T1000 (cell line): Measurements from ENCODE around the gene RNF121.

Experiments used
- DNase-seq: peaks from one replicate; lab custom pipeline; 2025; ENCODE audit warnings: mixed read lengths; lab: John Stamatoyannopoulos, UW

RNF121 gene

DNA sequence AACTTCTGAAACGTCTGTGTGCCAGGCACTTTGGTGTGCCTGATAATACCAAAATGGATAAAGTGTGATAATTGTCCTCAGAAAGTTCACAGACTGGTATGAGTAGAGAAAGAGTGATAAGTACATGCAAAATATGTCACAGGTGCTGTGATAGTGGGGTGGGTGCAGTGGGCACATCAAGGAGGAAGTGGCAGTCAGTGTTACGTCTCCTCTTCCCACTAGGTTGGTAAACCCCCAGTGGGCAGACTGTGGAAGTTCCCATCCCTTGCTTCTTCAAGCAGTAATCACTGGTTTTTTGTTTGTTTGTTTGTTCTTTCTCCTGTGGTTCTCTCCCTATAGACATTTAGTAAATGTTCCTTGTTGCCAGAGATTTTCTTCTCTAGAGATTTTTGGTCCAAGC, 5.4 kb downstream of the RNF121 start:
- no peak for DNase-seq

DNA sequence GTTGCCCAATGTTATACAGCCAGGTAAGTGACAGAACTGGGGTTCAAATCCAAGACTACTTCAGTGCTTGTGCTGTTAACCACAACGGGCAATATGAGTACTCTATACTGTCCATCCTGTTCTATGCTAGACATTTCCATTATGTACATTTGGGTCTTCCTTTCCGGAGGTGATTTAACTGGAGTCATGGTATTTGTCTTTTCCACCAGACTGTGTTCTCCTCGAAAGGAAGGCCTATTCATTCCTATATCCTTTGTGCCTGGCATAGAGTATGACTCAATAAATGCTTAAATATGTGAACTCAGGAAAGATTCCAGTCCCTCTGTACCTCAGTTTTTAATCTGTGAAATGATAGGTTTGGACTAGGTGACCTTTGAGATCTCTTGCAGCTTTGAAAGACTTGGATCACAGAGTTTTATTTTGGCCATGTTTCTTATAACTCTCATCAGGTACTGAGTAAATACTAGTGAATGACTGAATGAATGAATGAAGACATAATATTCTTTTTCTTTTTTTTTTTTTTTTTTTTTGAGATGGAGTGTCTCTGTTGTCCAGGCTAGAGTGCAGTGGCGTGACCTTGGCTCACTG, 6.6 kb downstream of the RNF121 start:
- DNase-seq: no peak

DNA sequence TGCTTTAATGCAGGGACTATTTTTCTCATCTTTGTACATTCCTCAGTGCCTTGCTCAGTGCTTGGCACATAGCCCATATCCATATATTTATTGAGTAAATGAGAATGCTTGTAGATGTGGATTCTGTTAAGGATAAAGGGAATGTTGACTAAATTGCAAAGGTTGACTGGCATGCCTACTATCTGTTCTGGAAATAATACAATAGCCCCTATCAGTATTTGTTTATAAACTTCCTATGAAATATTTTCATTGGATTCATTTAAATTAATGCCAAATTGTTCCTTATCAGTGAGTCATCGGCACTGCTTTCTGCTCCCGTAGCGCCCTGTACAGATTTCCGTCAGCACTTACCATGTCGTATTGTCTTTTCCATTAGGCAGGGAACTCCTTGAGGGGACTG, 8.0 kb downstream of the RNF121 start:
- no peak for DNase-seq

DNA sequence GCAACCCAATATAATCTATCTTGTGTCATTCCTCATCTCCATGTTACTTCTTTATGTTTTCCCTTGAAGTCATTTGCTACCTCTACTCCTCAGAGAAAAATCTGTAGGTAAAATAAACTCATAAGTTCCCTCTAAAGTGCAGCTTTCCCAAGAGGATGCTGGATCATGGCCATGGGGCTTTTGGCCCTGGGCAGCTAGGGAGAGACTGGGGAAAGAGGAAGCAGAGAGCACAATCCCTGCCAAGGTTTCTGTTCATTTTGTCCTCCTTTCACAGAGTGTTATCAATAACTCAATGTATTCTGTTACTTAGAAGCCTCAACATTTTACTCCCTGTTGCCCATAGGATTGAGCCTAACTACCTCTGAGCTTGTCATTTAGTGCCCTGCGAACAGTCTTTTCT, 9.0 kb downstream of the RNF121 start:
- no peak for DNase-seq

DNA sequence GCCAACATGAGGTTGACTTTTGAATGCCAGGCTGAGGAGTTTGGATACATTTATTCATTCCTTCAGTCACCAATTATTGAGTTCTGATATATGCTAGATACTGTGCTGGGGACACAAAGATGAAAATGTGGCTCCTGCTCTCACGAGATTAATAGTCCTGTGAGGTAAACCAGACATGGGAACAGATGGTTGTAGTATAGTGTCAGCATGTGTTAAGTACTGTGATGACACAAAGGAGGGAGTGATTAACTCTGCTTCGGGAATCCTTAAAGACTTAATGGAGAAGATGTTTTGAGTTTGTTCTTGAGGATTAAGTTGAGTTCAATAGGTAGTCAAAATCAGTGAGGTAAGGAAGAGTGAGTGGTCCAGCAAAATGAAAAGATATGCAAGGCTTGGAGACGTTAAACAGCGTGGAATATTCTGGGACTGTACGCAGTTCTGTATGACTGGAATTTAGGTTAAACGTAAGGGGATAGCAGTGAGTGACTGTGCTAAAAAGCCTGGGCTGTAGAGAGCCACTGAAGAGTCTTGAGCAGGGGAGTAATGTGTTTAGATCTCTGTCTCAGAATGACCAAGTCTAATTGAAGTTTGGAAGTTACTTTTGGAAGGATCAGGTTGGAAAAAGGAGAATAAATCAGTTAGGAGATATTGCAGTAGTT, 11.8 kb downstream of the RNF121 start:
- DNase-seq: no peak

DNA sequence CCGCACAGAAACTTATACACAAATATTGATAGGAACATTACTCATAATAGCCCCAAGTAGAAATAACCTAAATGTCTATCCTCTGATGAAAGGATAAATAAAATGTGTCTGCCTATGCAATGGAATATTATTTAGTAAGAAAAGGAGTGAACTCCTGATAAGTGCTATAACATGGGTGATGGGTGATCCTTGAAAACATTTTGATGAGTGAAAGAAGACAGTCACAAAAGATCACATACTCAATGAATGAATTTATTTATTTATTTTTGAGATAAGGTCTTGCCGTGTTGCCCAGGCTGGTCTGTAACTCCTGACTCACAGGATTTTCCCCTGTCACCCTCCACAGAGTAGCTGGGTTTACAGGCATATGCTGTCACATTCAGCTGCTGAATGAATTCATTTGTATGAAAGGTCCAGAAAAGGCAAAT, 17.3 kb downstream of the RNF121 start:
- DNase-seq: peak; percentile 12

DNA sequence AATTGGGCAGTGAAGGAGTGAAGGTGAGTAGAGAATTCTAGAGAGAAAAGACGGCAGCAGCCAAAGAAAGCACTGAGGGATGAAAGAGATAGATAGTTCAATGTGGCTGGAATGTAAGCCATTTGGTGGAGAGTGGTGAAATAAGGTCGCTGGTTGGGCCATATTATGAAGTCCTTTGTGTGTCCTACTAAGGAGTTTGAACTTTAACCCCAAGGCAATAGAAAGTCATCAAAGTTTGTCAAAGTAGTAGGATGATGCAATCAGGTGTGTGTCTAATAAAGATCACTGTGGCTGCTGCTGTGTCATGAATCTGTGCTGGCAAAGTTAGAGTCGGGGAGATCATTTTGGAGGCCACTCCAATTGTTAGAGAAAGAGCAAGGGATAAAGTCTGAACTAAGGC, 18.7 kb downstream of the RNF121 start:
- no peak for DNase-seq

DNA sequence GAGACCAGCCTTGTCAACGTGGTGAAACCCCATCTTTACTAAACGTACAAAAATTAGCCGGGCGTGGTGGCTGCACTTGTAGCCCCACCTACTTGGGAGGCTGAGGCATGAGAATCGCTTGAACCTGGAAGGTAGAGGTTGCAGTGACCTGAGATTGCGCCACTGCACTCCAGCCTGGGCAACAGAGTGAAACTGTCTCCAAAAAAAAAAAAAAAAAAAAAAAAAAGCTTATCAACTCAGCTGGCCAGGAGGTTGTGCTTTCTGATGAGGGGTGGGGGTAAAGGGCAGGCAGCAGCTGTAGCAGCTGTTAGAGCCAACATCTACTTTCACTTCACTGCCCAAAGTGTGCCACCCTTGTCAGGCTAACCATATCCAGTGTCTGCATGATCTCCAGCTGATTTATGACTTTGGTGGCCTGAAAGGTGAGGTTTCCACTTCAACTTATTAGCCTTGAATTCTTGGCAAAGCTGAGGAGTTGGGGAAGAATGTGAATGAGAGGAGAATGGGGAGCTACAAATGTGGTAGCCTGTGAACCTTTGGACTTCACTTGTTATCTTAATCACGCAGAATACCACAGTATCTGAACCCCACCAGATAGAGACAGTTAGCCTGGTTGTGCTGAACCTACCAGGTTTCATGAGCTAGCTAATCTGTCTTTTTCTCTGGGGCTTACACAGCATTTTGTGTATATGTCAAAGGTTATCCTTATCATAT, 19.6 kb downstream of the RNF121 start:
- no peak for DNase-seq

DNA sequence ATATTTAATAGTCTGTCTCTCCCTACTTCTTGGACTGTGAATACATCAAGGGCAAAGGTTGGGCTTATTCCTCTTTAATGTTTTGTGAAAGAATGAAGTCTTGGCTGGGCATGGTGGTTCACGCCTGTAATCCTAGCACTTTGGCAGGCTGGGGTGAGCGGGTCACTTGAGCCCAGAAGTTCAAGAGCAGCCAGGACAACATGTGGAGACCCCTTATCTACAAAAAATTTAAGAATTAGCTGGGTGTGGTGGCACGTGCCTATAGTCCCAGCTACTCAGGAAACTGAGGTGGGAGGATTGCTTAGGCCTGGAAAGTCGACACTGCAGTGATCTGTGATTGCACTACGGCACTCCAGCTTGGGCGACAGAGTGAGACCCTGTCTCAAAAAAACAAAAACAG, 20.2 kb downstream of the RNF121 start:
- no peak for DNase-seq

DNA sequence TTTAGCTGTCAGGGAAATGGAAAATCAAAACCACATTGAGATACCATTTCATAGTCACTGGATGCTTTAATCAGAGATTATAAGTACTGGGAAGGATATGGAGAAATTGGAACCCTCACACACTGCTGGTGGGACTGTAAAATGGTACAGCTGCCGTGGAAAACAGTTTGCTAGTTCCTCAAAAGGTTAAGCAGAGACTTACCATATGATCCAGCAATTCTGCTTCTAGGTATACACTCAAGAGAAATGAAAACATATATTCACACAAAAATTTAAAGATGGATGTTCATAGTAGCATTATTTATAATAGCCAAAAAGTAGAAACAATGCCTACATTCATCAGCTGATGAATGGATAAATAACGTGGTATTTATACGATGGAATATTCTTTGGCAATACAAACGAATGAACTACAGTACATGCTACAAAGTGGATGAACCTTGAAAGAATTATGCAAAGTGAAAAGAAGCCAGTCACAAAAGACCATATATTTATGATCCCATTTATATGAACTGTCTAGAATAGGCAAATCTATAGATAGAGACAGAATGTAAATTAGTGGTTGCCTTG, 23.0 kb downstream of the RNF121 start:
- DNase-seq: no peak

DNA sequence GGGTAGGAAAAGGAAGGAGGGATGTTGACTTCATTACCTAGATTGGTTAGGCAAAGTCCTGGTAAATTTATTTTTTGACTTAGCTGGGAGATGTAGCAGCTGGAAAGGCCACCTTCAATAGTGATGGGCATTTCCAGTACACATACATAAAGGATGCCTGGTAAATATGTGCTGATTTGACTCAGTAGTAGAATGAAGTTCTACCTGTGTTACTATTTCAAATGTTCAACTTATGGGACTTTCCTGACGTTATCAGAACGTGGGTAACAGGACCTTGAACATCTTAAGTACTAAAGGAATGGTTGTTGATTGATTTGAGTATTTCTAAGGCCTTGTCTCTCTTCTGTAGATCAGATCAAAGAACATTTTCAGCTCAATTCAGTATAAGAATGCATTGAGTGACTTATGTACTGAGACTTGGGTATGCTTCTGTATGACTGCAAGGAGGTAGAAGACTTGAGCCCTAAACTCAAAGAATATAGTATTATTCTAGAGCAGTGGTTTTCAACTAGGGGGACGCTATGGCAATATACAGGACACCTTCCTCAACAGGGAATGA, 27.1 kb downstream of the RNF121 start:
- DNase-seq: no peak

DNA sequence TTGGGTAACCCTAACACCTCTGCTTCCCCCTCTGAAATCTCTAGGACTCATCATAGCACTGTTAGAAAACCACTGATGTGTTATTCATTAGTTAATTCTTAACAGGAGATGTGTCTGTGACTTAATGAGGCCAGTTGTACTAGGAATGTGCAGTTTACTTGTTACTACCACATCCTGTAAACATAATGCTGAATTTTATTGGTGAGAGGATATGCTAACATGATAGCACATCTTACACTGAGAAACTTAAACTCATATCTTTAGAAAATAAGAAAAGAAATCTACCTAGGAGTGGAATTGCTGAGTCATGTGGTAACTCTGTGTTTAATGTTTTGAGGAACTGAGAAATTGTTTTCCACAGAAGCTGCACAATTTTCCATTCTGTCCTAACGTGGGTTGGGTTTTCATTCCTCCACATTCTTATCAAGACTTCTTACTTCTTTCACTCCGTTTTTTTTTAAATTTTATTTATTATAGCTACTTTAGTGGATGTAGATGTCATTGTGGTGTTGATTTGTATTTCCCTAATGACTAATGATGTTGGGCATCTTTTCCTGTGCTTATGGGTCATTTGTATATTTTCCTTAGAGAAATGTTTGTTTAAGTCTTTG, 33.7 kb downstream of the RNF121 start:
- DNase-seq: no peak

DNA sequence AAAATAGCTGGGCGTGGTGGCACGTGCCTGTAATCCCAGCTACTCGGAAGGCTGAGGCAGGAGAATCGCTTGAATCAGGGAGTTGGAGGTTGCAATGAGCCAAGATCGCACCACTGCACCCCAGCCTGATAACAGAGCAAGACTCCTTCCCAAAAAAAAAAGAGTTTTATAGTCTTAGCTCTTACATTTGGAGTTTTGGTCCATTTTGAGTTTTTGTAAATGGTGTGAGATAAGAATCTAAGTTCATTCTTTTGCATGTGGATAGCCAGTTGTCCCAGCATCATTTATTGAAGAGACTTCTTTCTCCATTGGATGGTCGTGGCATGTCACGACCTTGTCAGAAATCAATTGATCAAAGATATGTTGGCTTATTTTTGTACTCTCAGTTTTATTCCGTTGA, 34.6 kb downstream of the RNF121 start:
- no peak for DNase-seq

DNA sequence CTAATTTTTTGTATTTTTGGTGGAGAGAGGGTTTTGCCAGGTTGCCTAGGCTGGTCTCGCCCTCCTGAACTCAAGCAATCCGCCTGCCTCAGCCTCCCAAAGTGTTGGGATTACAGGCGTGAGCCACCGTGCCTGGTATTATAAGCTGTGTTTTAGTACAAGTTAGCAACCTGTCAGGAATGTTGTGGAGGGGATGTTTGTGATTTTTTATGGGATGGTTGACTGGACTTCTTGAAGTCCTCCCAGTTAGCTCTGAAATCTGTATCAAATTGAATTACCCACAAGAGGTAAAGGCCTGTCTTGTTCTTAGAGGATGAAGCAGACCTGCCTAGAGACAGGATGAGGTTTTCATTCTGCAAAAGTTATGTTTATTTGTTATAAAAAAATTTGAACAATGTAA, 35.8 kb downstream of the RNF121 start:
- DNase-seq: no peak

DNA sequence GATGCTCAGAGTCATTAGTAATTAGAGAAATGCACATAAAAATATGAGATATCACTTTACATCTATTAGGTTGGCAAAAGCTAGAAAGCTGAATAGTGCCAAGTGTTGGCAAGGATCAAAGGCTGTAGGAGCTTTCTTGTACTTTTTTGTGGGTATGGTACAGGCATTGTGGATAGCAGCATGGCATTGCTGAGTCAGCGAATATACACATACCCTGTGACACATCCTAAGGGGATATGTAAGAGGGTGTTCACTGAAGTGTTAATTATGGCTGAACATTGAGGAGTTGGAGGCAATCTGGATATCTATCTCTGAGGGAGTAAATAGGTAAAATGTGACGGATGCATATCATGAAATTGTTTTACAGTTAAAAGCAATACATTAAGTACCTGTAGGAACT, 42.8 kb downstream of the RNF121 start:
- no peak for DNase-seq

DNA sequence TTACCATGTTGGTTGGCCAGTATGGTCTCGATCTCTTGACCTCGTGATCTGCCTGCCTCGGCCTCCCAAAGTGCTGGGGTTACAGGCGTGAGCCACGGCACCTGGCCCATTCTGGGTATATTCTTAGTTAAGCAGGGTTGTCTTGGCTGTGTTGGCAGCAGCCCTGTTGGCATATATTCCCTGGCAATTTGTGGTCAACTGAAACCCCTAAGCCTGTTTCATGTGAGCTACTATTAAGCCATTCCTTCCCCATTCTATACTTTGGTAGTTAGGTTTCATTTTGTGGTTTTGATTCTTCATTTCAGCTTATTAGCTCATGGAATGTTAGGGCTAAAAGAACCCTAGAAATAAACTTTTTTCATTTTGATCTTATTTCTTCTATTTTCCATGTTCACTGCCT, 47.7 kb downstream of the RNF121 start:
- no peak for DNase-seq

DNA sequence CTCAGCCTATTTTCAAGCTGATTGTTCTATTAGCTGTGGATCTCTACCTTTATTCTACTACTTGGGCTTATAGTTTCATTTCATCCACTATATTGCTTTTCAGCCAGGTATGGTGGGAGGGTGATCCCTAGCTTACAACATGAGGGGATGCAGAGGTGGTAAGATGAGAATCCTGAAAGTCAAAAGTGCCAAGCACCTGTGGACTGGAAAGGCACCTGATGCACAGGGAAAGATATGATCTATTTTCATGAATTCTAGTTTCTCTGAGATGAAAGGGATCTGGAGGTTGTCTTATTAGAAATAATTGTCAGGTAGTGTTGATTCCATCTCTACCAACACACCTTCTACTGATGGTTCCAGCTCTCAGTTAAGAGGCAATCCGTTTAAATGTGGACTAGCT, 48.2 kb downstream of the RNF121 start:
- no peak for DNase-seq

DNA sequence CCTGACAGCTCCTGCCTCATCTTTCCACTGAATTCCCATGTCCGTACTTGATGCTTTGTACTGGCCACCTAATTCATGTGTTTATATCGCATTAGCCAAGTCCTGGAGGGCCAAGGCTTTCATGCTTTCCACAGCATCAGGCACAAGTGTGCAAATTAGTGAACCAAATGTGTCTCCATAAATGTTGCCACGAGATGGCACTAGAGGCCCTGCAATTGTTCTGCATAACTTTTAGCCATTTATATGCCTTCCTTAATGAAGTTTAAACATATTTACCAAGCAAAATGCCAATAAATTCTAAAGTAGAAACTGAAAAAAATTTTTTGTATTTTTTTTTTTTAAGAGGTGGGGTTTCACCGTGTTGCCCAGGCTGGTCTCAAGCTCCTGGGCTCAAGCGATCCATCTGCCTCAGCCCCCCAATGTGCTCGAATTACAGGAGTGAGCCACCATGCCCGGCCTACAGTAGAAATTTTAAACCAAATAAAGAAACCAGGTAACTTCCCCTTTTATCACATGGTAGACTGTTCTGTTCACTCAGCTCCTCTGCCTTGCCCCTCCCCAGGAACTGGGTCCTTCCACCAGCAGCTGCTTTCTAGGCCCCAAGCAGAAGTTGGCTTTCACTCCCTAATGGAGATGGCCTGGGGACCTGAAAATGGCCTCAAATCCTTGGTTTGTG, 49.0 kb downstream of the RNF121 start:
- no peak for DNase-seq

DNA sequence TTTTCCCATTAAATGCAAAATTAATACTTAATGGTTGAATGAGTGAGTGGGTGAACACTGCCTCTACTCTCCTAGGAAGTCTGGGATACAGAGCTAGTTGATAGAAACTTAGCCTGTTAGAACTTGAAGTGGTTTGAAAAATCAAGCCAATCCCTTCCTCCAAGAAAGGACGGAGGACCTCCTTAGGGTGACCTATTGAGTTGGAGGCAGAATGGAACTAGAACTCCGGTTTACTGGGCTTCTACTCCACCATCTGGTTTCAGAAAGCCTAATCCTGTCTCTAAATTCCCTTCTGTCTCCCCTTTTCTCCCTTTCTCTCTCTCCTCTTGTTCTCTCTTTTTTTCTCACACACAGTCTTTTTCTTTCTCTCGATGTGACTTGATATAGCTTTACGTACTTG, 50.2 kb downstream of the RNF121 start:
- DNase-seq: no peak

DNA sequence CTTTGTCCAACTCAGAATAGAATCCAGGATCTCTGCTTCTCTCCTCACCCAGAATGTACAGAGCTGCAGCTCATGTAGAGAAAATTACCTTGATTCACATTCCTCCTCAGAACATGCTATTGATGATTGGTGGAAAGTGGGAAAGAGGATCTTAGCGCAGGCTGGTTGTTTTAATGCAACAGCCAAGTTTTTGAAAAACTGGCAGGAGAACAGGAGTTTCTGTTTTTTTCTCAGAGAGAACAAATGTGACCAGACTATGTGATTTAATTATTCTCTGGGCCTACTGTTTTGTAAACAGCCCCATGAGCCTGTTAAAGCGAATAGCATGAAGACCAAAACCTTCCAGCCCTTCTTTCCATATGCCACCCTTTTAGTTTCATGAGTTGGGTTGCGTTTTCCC, 50.8 kb downstream of the RNF121 start:
- DNase-seq: no peak

DNA sequence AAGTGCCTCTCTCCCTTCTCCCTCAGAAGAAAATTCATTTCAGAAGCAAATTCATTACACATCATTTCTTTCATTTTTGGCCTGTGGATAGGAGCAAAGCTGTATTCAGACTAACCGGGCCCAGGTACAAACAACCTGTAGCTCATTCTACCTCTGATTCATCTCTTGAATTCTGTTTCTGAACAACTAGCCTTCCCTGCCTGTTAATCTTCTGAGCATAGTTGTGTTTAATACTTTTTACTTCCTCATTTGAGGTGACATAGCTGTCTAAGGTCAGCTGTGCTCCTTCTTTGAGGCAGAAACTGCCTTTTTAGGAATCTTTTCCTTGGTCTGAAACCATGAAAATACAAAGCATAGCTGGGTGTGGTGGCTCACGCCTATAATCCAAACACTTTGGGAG, 57.3 kb downstream of the RNF121 start:
- no peak for DNase-seq

DNA sequence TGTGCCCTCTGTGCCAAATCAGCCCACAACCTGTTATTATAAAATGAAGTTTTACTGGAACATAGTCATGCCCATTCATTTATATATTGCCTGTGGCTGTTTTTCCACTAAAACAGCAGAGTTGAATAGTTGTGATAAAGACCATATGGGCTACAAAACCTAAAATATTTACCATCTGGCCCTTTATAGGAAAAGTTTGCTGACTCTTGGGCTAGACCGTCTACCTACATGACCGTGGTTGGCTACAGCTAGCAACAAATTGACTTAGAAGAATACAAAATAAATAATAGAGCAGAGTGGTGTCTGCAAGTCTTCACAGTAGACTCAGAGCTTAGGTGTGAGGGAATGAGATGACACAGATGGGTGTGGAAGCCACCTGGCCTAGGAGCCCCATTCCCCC, 58.7 kb downstream of the RNF121 start:
- no peak for DNase-seq
